Measurements from ENCODE around the gene ZBTB7C.

Gene ZBTB7C

GRCh38 chr18:48066225-48066652, 342.9 kb downstream of the ZBTB7C start:
- TF ChIP-seq REST (IDR thresholded peaks at IDR 0.05; ENCODE audit: insufficient read depth in 1 of 2, low read depth in 2 of 2, low read length in 2 of 2) (no peak), POLR2AphosphoS5 (IDR thresholded peaks at IDR 0.05; ENCODE audit: low read depth, low read length) (no peak), SIN3A (IDR thresholded peaks at IDR 0.05; ENCODE audit: borderline replicate concordance, insufficient read depth, low read length) (no peak), FOXP2 (optimal IDR thresholded peaks at IDR 0.05; ENCODE audit: borderline replicate concordance, extremely low read depth, extremely low read length, insufficient read depth) (no peak), TAF1 (IDR thresholded peaks at IDR 0.05; ENCODE audit: borderline replicate concordance, insufficient read depth, low read length) (no peak)

GRCh38 chr18:48065601-48065995, 343.6 kb downstream of the ZBTB7C start:
- TF ChIP-seq REST (IDR thresholded peaks at IDR 0.05; ENCODE audit: insufficient read depth in 1 of 2, low read depth in 2 of 2, low read length in 2 of 2) = no peak
- no peak for TF ChIP-seq TAF1 (IDR thresholded peaks at IDR 0.05; ENCODE audit: borderline replicate concordance, insufficient read depth, low read length)
- TF ChIP-seq POLR2AphosphoS5 (IDR thresholded peaks at IDR 0.05; ENCODE audit: low read depth, low read length) = no peak
- no peak for TF ChIP-seq SIN3A (IDR thresholded peaks at IDR 0.05; ENCODE audit: borderline replicate concordance, insufficient read depth, low read length)
- TF ChIP-seq FOXP2 (optimal IDR thresholded peaks at IDR 0.05; ENCODE audit: borderline replicate concordance, extremely low read depth, extremely low read length, insufficient read depth) = no peak

- TF ChIP-seq TAF1 (IDR thresholded peaks at IDR 0.05; ENCODE audit: borderline replicate concordance, insufficient read depth, low read length) = no peak
- TF ChIP-seq FOXP2 (optimal IDR thresholded peaks at IDR 0.05; ENCODE audit: borderline replicate concordance, extremely low read depth, extremely low read length, insufficient read depth) = no peak
- no peak for TF ChIP-seq REST (IDR thresholded peaks at IDR 0.05; ENCODE audit: insufficient read depth in 1 of 2, low read depth in 2 of 2, low read length in 2 of 2)
- TF ChIP-seq SIN3A (IDR thresholded peaks at IDR 0.05; ENCODE audit: borderline replicate concordance, insufficient read depth, low read length) = no peak
- TF ChIP-seq POLR2AphosphoS5 (IDR thresholded peaks at IDR 0.05; ENCODE audit: low read depth, low read length) = no peak
Measured at GRCh38 chr18:48064978-48065600, 344.1 kb downstream of the ZBTB7C start.

- TF ChIP-seq TAF1 (IDR thresholded peaks at IDR 0.05; ENCODE audit: borderline replicate concordance, insufficient read depth, low read length) = no peak
- TF ChIP-seq POLR2AphosphoS5 (IDR thresholded peaks at IDR 0.05; ENCODE audit: low read depth, low read length) = no peak
- TF ChIP-seq FOXP2 (optimal IDR thresholded peaks at IDR 0.05; ENCODE audit: borderline replicate concordance, extremely low read depth, extremely low read length, insufficient read depth) = no peak
- TF ChIP-seq SIN3A (IDR thresholded peaks at IDR 0.05; ENCODE audit: borderline replicate concordance, insufficient read depth, low read length) = no peak
- TF ChIP-seq REST (IDR thresholded peaks at IDR 0.05; ENCODE audit: insufficient read depth in 1 of 2, low read depth in 2 of 2, low read length in 2 of 2) = no peak
Measured at GRCh38 chr18:48061781-48062570, 347.2 kb downstream of the ZBTB7C start.
